A673 (cell line): Measurements from ENCODE around the gene PEX26.

Experiments
- EZH2 ChIP-seq: fragments of 200-600 bp; sonication (generic); IDR thresholded peaks from 2 replicates; pipeline ENCODE4 v1.6.1; 2017; ENCODE audit warnings: borderline replicate concordance, low read depth, mild to moderate bottlenecking, mixed read lengths, antibody characterized with exemption, low read length; ENCODE audit not compliant: poor library complexity, severe bottlenecking
- TF ChIP-seq, protein P1 (sequence below): fragments of 300-800, 200-600 bp; sonication (generic); conservative IDR thresholded peaks from 2 replicates; pipeline ENCODE4 v1.5.1; 2017; ENCODE audit warnings: low read depth, mild to moderate bottlenecking, antibody characterized with exemption, low read length, moderate library complexity, mixed read lengths

DNA sequence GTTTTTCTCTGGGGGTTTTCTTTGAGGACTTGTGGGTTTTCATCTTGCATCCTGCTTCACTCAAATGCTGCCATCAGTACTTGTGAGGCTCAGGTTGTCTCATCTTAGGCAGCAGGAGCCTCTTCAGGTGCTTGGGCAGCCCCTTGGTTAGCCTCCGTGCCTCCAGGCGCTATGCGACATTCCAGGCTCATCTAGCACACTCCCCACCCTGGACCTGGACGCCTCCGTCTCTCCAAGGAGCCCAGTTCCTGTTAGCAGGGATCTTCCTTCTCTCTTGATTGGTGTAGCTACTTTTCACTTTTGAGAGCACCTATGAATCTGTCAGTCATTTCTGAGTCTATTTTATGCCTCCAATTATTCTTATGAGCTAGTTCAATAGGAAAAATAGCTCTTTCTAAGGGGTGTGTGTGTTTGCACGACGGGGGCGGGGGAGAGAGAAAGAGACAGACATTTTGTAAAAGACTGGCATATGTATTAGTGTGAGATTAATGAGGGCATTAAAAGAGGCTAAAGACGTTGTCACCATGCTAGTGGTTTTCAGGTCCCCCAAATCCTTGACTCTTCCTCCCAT, 40.6 kb downstream of the PEX26 start:
- TF ChIP-seq, protein P1, sequence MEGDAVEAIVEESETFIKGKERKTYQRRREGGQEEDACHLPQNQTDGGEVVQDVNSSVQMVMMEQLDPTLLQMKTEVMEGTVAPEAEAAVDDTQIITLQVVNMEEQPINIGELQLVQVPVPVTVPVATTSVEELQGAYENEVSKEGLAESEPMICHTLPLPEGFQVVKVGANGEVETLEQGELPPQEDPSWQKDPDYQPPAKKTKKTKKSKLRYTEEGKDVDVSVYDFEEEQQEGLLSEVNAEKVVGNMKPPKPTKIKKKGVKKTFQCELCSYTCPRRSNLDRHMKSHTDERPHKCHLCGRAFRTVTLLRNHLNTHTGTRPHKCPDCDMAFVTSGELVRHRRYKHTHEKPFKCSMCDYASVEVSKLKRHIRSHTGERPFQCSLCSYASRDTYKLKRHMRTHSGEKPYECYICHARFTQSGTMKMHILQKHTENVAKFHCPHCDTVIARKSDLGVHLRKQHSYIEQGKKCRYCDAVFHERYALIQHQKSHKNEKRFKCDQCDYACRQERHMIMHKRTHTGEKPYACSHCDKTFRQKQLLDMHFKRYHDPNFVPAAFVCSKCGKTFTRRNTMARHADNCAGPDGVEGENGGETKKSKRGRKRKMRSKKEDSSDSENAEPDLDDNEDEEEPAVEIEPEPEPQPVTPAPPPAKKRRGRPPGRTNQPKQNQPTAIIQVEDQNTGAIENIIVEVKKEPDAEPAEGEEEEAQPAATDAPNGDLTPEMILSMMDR = no peak
- no peak for TF ChIP-seq EZH2
